ENCODE data around the gene CIAPIN1.

CIAPIN1 gene

DNA sequence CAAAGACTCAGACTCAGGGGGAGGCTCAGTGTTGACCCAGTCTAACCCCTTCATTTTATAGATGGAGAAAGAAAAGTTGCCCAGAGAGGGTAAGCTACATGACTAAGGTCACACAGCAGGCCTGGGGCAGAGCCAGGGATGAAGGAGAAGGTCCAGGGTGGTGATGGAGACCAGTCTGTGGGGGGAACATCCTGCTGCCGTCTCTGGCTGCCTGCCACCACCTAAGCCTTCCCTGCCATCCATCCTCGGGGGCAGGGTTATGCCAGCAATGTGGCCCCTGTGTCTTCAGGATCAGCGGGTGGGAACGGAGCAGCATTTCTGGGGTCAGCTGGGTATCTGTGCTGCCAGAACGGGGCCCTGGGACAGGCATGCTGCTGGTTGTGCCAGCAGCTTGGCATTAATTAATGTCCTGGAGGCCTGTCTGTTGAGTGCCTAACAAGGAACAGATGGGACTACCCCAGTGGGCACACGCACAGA lies 33.6 kb upstream of the CIAPIN1 start:
- no peak overlapping the region for H2BK5ac ChIP-seq (ENCODE audit: low read length)
- H4K8ac ChIP-seq (ENCODE audit: low read depth, low read length): no peak overlapping the region
- H3K36me3 ChIP-seq (ENCODE audit: control insufficient read depth, insufficient read depth, low read length): no peaks in the 10 kb centered on the region
- no peak overlapping the region for H3K18ac ChIP-seq (ENCODE audit: low read length)
- peak overlapping the region; percentile 62 for H3K56ac ChIP-seq (ENCODE audit: low read length)
- H4K5ac ChIP-seq (ENCODE audit: low read length): no peak overlapping the region
- WGBS (ENCODE audit: extremely low coverage, insufficient coverage, low lambda C conversion rate): no CpG with 5 or more reads among the region's 6 CpGs
- H2BK15ac ChIP-seq (replicated peaks; ENCODE audit: low read depth): no peak overlapping the region
- H2AK5ac ChIP-seq (ENCODE audit: low read length): peak overlapping the region; percentile 50
- H3K79me1 ChIP-seq (ENCODE audit: low read length): no peaks in the 10 kb centered on the region
- no peak overlapping the region for H3K4me2 ChIP-seq (ENCODE audit: low read length)
- no peak for DNase-seq
- H3K27ac ChIP-seq (ENCODE audit: low read depth, low read length): no peak overlapping the region
- H2BK120ac ChIP-seq (ENCODE audit: low read depth, low read length): no peak overlapping the region
- H3K4me3 ChIP-seq (ENCODE audit: low read length): no peak overlapping the region
- no peak overlapping the region for H3K23ac ChIP-seq (ENCODE audit: low read length)
- H3K4me1 ChIP-seq (ENCODE audit: control insufficient read depth, low read depth, low read length): peaks cover 7% of the 10 kb centered on the region
- H3K27me3 ChIP-seq (ENCODE audit: insufficient read depth, low read length, poor library complexity): no peaks in the 10 kb centered on the region
- H3K4ac ChIP-seq (ENCODE audit: low read depth, low read length): no peak overlapping the region
- H3K79me2 ChIP-seq (ENCODE audit: control insufficient read depth, insufficient read depth, low read length): no peaks in the 10 kb centered on the region
- H3K9ac ChIP-seq (ENCODE audit: low read length): peak overlapping the region; percentile 33

DNA sequence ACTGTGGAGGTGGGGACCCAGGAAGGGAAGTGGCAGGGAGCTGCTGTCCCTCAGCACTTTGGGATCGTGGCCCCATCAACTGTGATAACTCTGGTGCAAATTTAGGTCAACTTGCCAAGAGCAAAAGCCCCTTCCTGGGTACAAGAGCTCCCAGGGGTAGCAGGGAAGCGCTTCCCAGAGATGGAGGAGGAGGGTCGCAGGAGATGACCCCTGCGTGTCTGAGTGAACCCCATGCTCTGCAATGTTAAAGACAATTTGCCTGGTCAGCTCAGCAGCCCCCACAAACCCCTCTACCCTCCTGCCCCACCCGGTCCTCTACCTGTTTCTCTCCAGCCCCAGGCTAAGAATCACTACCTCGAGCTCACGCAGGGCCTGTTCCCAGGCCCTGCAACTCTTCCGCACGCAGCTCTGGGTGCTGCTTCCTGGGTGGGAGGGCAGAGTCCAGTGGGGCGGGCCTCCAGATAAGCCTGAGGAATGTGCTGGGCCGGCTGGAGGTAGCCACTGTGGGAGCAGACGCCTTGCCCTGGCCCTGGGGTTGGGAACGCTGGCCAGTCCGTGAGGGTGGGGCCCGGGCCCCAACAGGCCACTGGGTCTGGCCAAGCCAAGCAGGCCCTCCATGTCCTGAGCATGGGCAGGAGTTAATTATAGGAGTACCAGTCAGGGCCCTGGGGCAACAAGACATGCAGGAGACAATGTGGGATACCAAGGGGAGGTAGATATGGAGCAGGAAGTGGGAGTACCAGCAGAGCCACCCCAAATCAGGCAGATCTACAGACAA lies 33.0 kb upstream of the CIAPIN1 start:
- Histone ChIP-seq H3K27ac (ENCODE audit: low read depth, low read length) (no peak overlapping the region), H3K79me2 (ENCODE audit: control insufficient read depth, insufficient read depth, low read length) (no peaks in the 10 kb centered on the region), H3K4me1 (ENCODE audit: control insufficient read depth, low read depth, low read length) (peaks cover 8% of the 10 kb centered on the region), H3K4ac (ENCODE audit: low read depth, low read length) (peak overlapping the region; percentile 19), H2AK5ac (ENCODE audit: low read length) (no peak overlapping the region), H4K5ac (ENCODE audit: low read length) (no peak overlapping the region), H3K27me3 (ENCODE audit: insufficient read depth, low read length, poor library complexity) (no peaks in the 10 kb centered on the region), H2BK120ac (ENCODE audit: low read depth, low read length) (no peak overlapping the region), H3K23ac (ENCODE audit: low read length) (no peak overlapping the region), H3K4me2 (ENCODE audit: low read length) (peak overlapping the region; percentile 35), H3K79me1 (ENCODE audit: low read length) (no peaks in the 10 kb centered on the region), H3K56ac (ENCODE audit: low read length) (peak overlapping the region; percentile 62), H2BK5ac (ENCODE audit: low read length) (no peak overlapping the region), H3K18ac (ENCODE audit: low read length) (peak overlapping the region; percentile 52), H3K9ac (ENCODE audit: low read length) (peak overlapping the region; percentile 33), H3K36me3 (ENCODE audit: control insufficient read depth, insufficient read depth, low read length) (no peaks in the 10 kb centered on the region), H2BK15ac (replicated peaks; ENCODE audit: low read depth) (no peak overlapping the region), H3K4me3 (ENCODE audit: low read length) (no peak overlapping the region), H4K8ac (ENCODE audit: low read depth, low read length) (no peak overlapping the region)
- WGBS (ENCODE audit: extremely low coverage, insufficient coverage, low lambda C conversion rate): no CpG with 5 or more reads among the region's 15 CpGs
- no peak for DNase-seq

DNA sequence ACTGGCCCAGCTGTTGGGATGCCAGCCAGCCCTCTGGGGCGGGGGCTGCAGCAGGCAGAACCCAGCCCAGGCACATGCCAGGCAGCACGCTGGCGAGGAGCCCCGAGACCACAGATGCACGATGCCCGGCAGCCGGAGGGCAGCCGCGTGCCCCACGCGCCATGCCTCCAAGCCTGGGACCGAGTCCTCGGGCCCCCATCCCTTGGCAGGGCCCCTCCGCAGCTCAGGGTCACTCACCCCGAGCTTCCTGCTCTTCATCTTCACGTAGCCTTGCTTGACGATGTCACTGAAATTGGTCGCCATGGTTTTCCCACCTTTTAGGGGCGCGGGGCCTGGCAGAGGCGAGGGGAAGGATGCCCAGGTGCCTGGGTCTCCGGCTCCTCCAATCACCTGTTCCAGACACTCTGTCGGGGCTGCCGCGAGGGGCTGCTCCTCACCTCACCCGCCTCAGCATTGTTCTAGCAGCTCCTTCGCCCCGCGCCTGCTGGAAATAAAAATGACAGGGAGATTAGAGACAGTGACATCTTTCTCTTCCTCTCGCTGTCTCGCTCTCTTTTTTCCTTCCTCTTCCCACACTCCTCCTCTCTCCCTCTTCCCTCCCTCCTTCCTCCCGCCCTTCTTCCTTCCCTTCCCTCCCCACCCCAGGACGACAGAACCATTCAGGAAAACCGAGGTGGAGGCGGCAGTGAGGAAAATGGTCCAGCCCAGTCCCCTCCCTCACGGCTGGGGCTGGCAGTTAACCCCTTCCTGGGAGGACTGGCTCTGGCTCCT lies 32.2 kb upstream of the CIAPIN1 start:
- no peak overlapping the region for H2BK15ac ChIP-seq (replicated peaks; ENCODE audit: low read depth)
- H3K27ac ChIP-seq (ENCODE audit: low read depth, low read length): no peak overlapping the region
- no peak overlapping the region for H3K4ac ChIP-seq (ENCODE audit: low read depth, low read length)
- H2BK120ac ChIP-seq (ENCODE audit: low read depth, low read length): no peak overlapping the region
- no peaks in the 10 kb centered on the region for H3K27me3 ChIP-seq (ENCODE audit: insufficient read depth, low read length, poor library complexity)
- H3K23ac ChIP-seq (ENCODE audit: low read length): no peak overlapping the region
- H2AK5ac ChIP-seq (ENCODE audit: low read length): no peak overlapping the region
- no peak overlapping the region for H4K5ac ChIP-seq (ENCODE audit: low read length)
- H3K56ac ChIP-seq (ENCODE audit: low read length): peak overlapping the region; percentile 84
- no peak overlapping the region for H3K18ac ChIP-seq (ENCODE audit: low read length)
- no peaks in the 10 kb centered on the region for H3K79me1 ChIP-seq (ENCODE audit: low read length)
- H3K4me3 ChIP-seq (ENCODE audit: low read length): peak overlapping the region; percentile 59
- peaks cover 8% of the 10 kb centered on the region for H3K4me1 ChIP-seq (ENCODE audit: control insufficient read depth, low read depth, low read length)
- H4K8ac ChIP-seq (ENCODE audit: low read depth, low read length): no peak overlapping the region
- no CpG with 5 or more reads among the region's 36 CpGs for WGBS (ENCODE audit: extremely low coverage, insufficient coverage, low lambda C conversion rate)
- H3K9ac ChIP-seq (ENCODE audit: low read length): peak overlapping the region; percentile 60
- peak; percentile 92 for DNase-seq
- peak overlapping the region; percentile 97 for H3K4me2 ChIP-seq (ENCODE audit: low read length)
- H3K79me2 ChIP-seq (ENCODE audit: control insufficient read depth, insufficient read depth, low read length): no peaks in the 10 kb centered on the region
- no peaks in the 10 kb centered on the region for H3K36me3 ChIP-seq (ENCODE audit: control insufficient read depth, insufficient read depth, low read length)
- H2BK5ac ChIP-seq (ENCODE audit: low read length): no peak overlapping the region

DNA sequence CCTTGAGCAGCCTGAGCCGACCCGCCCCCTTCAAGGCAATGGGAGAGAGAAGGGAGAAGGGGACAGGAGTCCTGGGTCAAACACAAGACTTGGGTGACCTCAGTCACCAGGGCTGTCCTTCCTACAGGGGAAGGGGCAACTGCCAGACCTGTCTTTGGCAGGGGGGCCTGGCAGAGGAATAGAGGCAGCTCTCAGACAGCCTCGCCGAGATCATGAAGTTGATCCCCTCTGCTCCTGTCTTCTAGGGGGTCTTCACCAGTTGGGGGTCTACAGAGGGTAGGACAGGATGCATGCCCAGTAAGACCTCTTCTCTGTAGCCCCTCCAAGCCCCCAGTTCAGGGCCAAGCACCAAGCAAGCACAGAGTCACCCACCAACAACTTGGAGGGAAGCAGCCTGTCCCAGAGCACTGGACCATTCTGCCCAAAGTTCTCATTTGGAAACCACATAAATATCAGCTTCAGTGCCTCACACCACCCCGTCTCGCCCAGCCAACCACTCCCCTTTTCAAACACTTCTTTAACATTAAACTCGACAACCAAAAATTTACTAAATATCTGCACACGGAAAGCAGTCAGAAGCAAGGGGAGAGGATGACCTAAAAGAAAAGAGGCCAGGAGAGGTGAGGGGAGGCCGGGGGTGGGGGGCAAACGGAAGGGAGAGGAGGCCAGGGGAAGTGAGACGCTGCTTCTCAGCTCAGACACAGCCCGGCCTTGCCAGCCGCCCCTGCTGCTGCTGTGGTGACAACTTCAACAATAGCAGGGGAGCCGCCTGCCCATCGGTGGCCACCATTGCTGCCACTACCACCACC lies 31.4 kb upstream of the CIAPIN1 start:
- Histone ChIP-seq H2BK5ac (ENCODE audit: low read length) (no peak overlapping the region), H3K4me1 (ENCODE audit: control insufficient read depth, low read depth, low read length) (peaks cover 8% of the 10 kb centered on the region), H3K79me2 (ENCODE audit: control insufficient read depth, insufficient read depth, low read length) (no peaks in the 10 kb centered on the region), H4K8ac (ENCODE audit: low read depth, low read length) (no peak overlapping the region), H3K4me3 (ENCODE audit: low read length) (no peak overlapping the region), H3K27me3 (ENCODE audit: insufficient read depth, low read length, poor library complexity) (no peaks in the 10 kb centered on the region), H3K36me3 (ENCODE audit: control insufficient read depth, insufficient read depth, low read length) (no peaks in the 10 kb centered on the region), H2BK15ac (replicated peaks; ENCODE audit: low read depth) (no peak overlapping the region), H2BK120ac (ENCODE audit: low read depth, low read length) (no peak overlapping the region), H3K9ac (ENCODE audit: low read length) (peak overlapping the region; percentile 60), H3K79me1 (ENCODE audit: low read length) (no peaks in the 10 kb centered on the region), H4K5ac (ENCODE audit: low read length) (no peak overlapping the region), H2AK5ac (ENCODE audit: low read length) (no peak overlapping the region), H3K18ac (ENCODE audit: low read length) (no peak overlapping the region), H3K27ac (ENCODE audit: low read depth, low read length) (no peak overlapping the region), H3K56ac (ENCODE audit: low read length) (peak overlapping the region; percentile 84), H3K23ac (ENCODE audit: low read length) (no peak overlapping the region), H3K4ac (ENCODE audit: low read depth, low read length) (no peak overlapping the region), H3K4me2 (ENCODE audit: low read length) (peak overlapping the region; percentile 97)
- DNase-seq: no peak
- 100% methylated on average over 4 of the region's 15 CpGs for WGBS (ENCODE audit: extremely low coverage, insufficient coverage, low lambda C conversion rate)

DNA sequence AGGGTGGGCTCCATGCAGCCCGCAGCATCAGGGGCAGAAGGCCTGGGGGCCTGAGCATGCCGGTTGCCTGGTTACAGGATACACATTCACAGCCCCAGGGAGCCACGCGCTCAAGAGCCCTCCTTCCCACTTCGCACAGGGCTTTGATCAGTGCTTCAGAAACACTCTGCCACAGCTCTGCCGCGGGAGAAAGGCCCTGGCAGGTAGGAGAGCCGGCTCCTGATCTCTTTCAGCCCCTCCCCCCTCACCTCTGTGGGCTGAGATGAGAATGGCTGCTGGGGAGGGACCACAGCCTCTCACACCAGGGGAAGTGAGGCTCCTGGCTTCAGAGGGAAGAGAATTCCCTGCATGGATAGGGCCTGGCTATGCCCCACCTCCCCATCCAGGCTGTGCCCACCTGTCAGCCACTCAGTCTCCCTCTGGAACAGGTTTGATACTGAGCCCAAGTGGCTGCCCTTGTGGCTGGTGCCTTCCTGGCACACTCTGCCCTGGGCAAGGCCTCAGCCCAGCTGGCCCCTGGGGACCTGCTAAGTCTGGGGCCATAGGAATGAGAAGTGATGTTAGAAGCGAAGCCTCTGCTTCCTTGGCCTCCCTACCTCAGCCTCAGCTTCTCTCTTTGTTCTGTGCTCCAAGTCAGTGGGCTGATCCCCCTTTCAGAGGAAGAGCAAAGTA lies 30.5 kb upstream of the CIAPIN1 start:
- H3K79me2 ChIP-seq (ENCODE audit: control insufficient read depth, insufficient read depth, low read length): no peaks in the 10 kb centered on the region
- H3K27me3 ChIP-seq (ENCODE audit: insufficient read depth, low read length, poor library complexity): no peaks in the 10 kb centered on the region
- no peak overlapping the region for H3K9ac ChIP-seq (ENCODE audit: low read length)
- no peaks in the 10 kb centered on the region for H3K79me1 ChIP-seq (ENCODE audit: low read length)
- H3K18ac ChIP-seq (ENCODE audit: low read length): no peak overlapping the region
- H3K4me3 ChIP-seq (ENCODE audit: low read length): no peak overlapping the region
- no peak overlapping the region for H2AK5ac ChIP-seq (ENCODE audit: low read length)
- H3K4ac ChIP-seq (ENCODE audit: low read depth, low read length): no peak overlapping the region
- H2BK120ac ChIP-seq (ENCODE audit: low read depth, low read length): no peak overlapping the region
- H2BK15ac ChIP-seq (replicated peaks; ENCODE audit: low read depth): no peak overlapping the region
- peak; percentile 64 for DNase-seq
- no peak overlapping the region for H3K56ac ChIP-seq (ENCODE audit: low read length)
- no peak overlapping the region for H4K5ac ChIP-seq (ENCODE audit: low read length)
- no peak overlapping the region for H4K8ac ChIP-seq (ENCODE audit: low read depth, low read length)
- no peak overlapping the region for H2BK5ac ChIP-seq (ENCODE audit: low read length)
- peaks cover 2% of the 10 kb centered on the region for H3K36me3 ChIP-seq (ENCODE audit: control insufficient read depth, insufficient read depth, low read length)
- H3K4me1 ChIP-seq (ENCODE audit: control insufficient read depth, low read depth, low read length): peaks cover 8% of the 10 kb centered on the region
- H3K4me2 ChIP-seq (ENCODE audit: low read length): no peak overlapping the region
- no CpG with 5 or more reads among the region's 9 CpGs for WGBS (ENCODE audit: extremely low coverage, insufficient coverage, low lambda C conversion rate)
- no peak overlapping the region for H3K23ac ChIP-seq (ENCODE audit: low read length)
- no peak overlapping the region for H3K27ac ChIP-seq (ENCODE audit: low read depth, low read length)
